H1 (cell line): ENCODE results near the gene IL36A. TPM values are rescaled to one million over a fixed set of nuclear protein-coding genes. Genes with fewer than 3 reads are reported as not detected.

ENCODE experiments used
- CTCF ChIA-PET: fragments of 300-600 bp; sonication (Branson Sonifier 250); formaldehyde crosslinking; loops from one replicate; lab custom pipeline; 2021; ENCODE audit not compliant: partially characterized antibody; lab: Charles Lee
- POLR2A ChIA-PET: fragments of 300-600 bp; sonication (Branson Sonifier 250); formaldehyde crosslinking; loops from one replicate; lab custom pipeline; 2021; ENCODE audit warnings: inconsistent platforms; ENCODE audit not compliant: partially characterized antibody; lab: Charles Lee
- DNase-seq, 2 experiments: peaks; one replicate each; pipeline versions ENCODE4 v3.0.0 to v3.0.0-alpha.2; 2010 to 2022; ENCODE audit warnings: low spot score in 2 of 2, low read depth in 1 of 2, mixed read lengths in 1 of 2
- FAIRE-seq: peaks from 2 replicates; lab custom pipeline; 2011; peaks lifted over from hg19 to GRCh38; lab: Jason Lieb, UNC
- H2AFZ ChIP-seq: 2 replicates; pipeline ENCODE4 v1.8.1; 2012; ENCODE audit warnings: low read length, inconsistent platforms
- H2AK5ac ChIP-seq: 2 replicates; pipeline ENCODE4 v1.6.1; 2013; ENCODE audit warnings: low read depth, low read length
- H2BK120ac ChIP-seq: replicated peaks from 2 replicates; pipeline ENCODE3; 2013; ENCODE audit warnings: low read depth, low read length, inconsistent platforms
- H2BK12ac ChIP-seq: 2 replicates; pipeline ENCODE4 v1.6.1; 2013; ENCODE audit warnings: low read depth, low read length
- H2BK15ac ChIP-seq: 2 replicates; pipeline ENCODE4 v1.6.1; 2013; ENCODE audit warnings: low read length
- H2BK20ac ChIP-seq: 2 replicates; pipeline ENCODE4 v1.6.1; 2013; ENCODE audit warnings: low read length
- H2BK5ac ChIP-seq: 2 replicates; pipeline ENCODE4 v1.6.1; 2013; ENCODE audit warnings: low read depth, low read length
- H3K14ac ChIP-seq: 2 replicates; pipeline ENCODE4 v1.6.1; 2013; ENCODE audit warnings: inconsistent platforms; ENCODE audit not compliant: insufficient read length
- H3K18ac ChIP-seq: 2 replicates; pipeline ENCODE4 v1.6.1; 2013; ENCODE audit warnings: low read length; ENCODE audit errors: extremely low read depth
- H3K23ac ChIP-seq: 2 replicates; pipeline ENCODE4 v1.6.1; 2013; ENCODE audit warnings: inconsistent platforms; ENCODE audit not compliant: insufficient read length
- H3K23me2 ChIP-seq: 2 replicates; pipeline ENCODE4 v1.6.1; 2013; ENCODE audit warnings: low read depth, low read length
- H3K27ac ChIP-seq: 2 replicates; pipeline ENCODE4 v1.6.1; 2011; ENCODE audit warnings: low read depth, low read length, inconsistent platforms
- H3K27me3 ChIP-seq, 4 experiments: replicated peaks in 1 of 4; 1 replicate in 1 of 4; 2 replicates in 3 of 4; pipeline versions ENCODE4 v1.6.1 to v1.8.1; 2011 to 2013; ENCODE audit warnings: low read length in 3 of 4, mild to moderate bottlenecking in 3 of 4, inconsistent platforms in 2 of 4, mixed read lengths in 2 of 4, moderate library complexity in 1 of 4; ENCODE audit not compliant: control insufficient read depth in 3 of 4, insufficient read depth in 3 of 4; ENCODE audit errors: extremely low read depth in 1 of 4
- H3K36me3 ChIP-seq, 4 experiments: 2 replicates each; pipeline versions ENCODE4 v1.6.1 to v1.8.1; 2011 to 2013; ENCODE audit warnings: mild to moderate bottlenecking in 4 of 4, low read length in 3 of 4, moderate library complexity in 2 of 4, control low read depth in 1 of 4, inconsistent platforms in 1 of 4; ENCODE audit not compliant: insufficient read depth in 4 of 4, control insufficient read depth in 2 of 4
- H3K4ac ChIP-seq: replicated peaks from 2 replicates; pipeline ENCODE3; 2013; ENCODE audit warnings: low read length, low read depth, mixed read lengths, inconsistent platforms; ENCODE audit not compliant: insufficient read length
- H3K4me1 ChIP-seq, 4 experiments: replicated peaks in 1 of 4; 1 replicate in 1 of 4; 2 replicates in 3 of 4; pipeline versions ENCODE4 v1.6.1 to v1.8.1; 2011 to 2013; ENCODE audit warnings: low read length in 3 of 4, inconsistent platforms in 2 of 4, mixed read lengths in 1 of 4; ENCODE audit not compliant: insufficient read depth in 4 of 4, control insufficient read depth in 3 of 4
- H3K4me2 ChIP-seq, 2 experiments: 2 replicates each; pipeline versions ENCODE4 v1.6.1 to v1.8.1; 2011 to 2013; ENCODE audit warnings: low read depth in 2 of 2, low read length in 2 of 2, control low read depth in 1 of 2, inconsistent platforms in 1 of 2, mild to moderate bottlenecking in 1 of 2; ENCODE audit not compliant: insufficient read depth in 1 of 2
- H3K4me3 ChIP-seq, 4 experiments: fragments of 200-600, 300-600 bp in 1 of 4; sonication (generic), shearing (Covaris generic), sonication (Bioruptor Twin) in 1 of 4; 2 replicates each; pipeline versions ENCODE4 v1.5.1 to v1.8.1; 2011 to 2016; ENCODE audit warnings: low read length in 4 of 4, low read depth in 3 of 4, control low read depth in 2 of 4, inconsistent platforms in 2 of 4, mild to moderate bottlenecking in 2 of 4, mixed read lengths in 1 of 4, moderate library complexity in 1 of 4; ENCODE audit not compliant: insufficient read depth in 2 of 4; ENCODE audit errors: extremely low read depth in 1 of 4
- H3K56ac ChIP-seq: replicated peaks from 2 replicates; pipeline ENCODE3; 2013; ENCODE audit warnings: low read depth, mild to moderate bottlenecking, mixed read lengths, low read length, inconsistent platforms; ENCODE audit not compliant: insufficient read length
- H3K79me1 ChIP-seq: 2 replicates; pipeline ENCODE4 v1.6.1; 2013; ENCODE audit warnings: low read depth, low read length, control low read depth
- H3K79me2 ChIP-seq, 2 experiments: 2 replicates each; pipeline versions ENCODE4 v1.6.1 to v1.8.1; 2012 to 2013; ENCODE audit warnings: low read length in 2 of 2, mild to moderate bottlenecking in 2 of 2, inconsistent platforms in 1 of 2; ENCODE audit not compliant: insufficient read depth in 2 of 2, control insufficient read depth in 1 of 2
- H3K9ac ChIP-seq, 4 experiments: replicated peaks in 1 of 4; 1 replicate in 1 of 4; 2 replicates in 3 of 4; pipeline versions ENCODE4 v1.6.1 to v1.8.1; 2011 to 2013; ENCODE audit warnings: low read depth in 3 of 4, low read length in 3 of 4, control low read depth in 2 of 4, mild to moderate bottlenecking in 2 of 4, moderate library complexity in 2 of 4, inconsistent platforms in 1 of 4; ENCODE audit errors: extremely low read depth in 1 of 4
- H3K9me3 ChIP-seq, 2 experiments: 2 replicates each; pipeline versions ENCODE4 v1.6.1 to v1.8.1; 2012 to 2013; ENCODE audit warnings: mild to moderate bottlenecking in 2 of 2, moderate library complexity in 2 of 2, control low read depth in 1 of 2, inconsistent platforms in 1 of 2, low read depth in 1 of 2, low read length in 1 of 2, mixed read lengths in 1 of 2; ENCODE audit not compliant: insufficient read depth in 2 of 2
- H4K20me1 ChIP-seq, 2 experiments: replicated peaks in 1 of 2; 2 replicates each; pipeline versions ENCODE3 to v1.8.1; 2011 to 2013; ENCODE audit warnings: inconsistent platforms in 2 of 2, low read length in 2 of 2, mild to moderate bottlenecking in 1 of 2; ENCODE audit not compliant: insufficient read depth in 2 of 2, control insufficient read depth in 1 of 2
- H4K5ac ChIP-seq: 2 replicates; pipeline ENCODE4 v1.6.1; 2013; ENCODE audit warnings: low read length, low read depth, mixed read lengths, inconsistent platforms; ENCODE audit not compliant: insufficient read length
- H4K8ac ChIP-seq: 2 replicates; pipeline ENCODE4 v1.8.0; 2013; ENCODE audit warnings: mild to moderate bottlenecking, moderate library complexity, low read length, inconsistent platforms; ENCODE audit not compliant: insufficient read depth; ENCODE audit errors: extremely low read depth
- H4K91ac ChIP-seq: replicated peaks from 2 replicates; pipeline ENCODE3; 2013; ENCODE audit warnings: low read length, mixed read lengths, inconsistent platforms; ENCODE audit not compliant: insufficient read length
- CREB1 ChIP-seq: IDR thresholded peaks from 2 replicates; pipeline ENCODE4 v1.6.1; 2012; ENCODE audit warnings: inconsistent platforms
- EP300 ChIP-seq, 2 experiments: IDR thresholded peaks; 1 replicate in 1 of 2; 2 replicates in 1 of 2; pipeline ENCODE4 v1.6.1; 2011 to 2012; ENCODE audit warnings: low read depth in 2 of 2, low read length in 2 of 2, mild to moderate bottlenecking in 2 of 2, borderline replicate concordance in 1 of 2, inconsistent platforms in 1 of 2, moderate library complexity in 1 of 2
- JUND ChIP-seq: IDR thresholded peaks from 2 replicates; pipeline ENCODE4 v1.6.1; 2011; ENCODE audit warnings: mild to moderate bottlenecking, improper control_type of control experiment, low read length
- KDM1A ChIP-seq: fragments of 200-600, 300-600 bp; sonication (generic); IDR thresholded peaks from 2 replicates; pipeline ENCODE4 v1.7.1; 2016; ENCODE audit warnings: mild to moderate bottlenecking, low read length, borderline replicate concordance
- POU5F1 ChIP-seq: IDR thresholded peaks from 2 replicates; pipeline ENCODE4 v1.6.1; 2011; ENCODE audit warnings: low read depth, mild to moderate bottlenecking, low read length, moderate library complexity
- TAF1 ChIP-seq: IDR thresholded peaks from 2 replicates; pipeline ENCODE4 v1.6.1; 2011; ENCODE audit warnings: mild to moderate bottlenecking, low read depth, low read length
- YY1 ChIP-seq: IDR thresholded peaks from 2 replicates; pipeline ENCODE4 v1.6.1; 2011; ENCODE audit warnings: low read depth, mild to moderate bottlenecking, low read length
- WGBS, 2 experiments: shearing (Covaris generic) in 1 of 2; methylation state at CpG; one replicate each; pipeline versions ENCODE4 v1.1.6 to v1.1.7; 2013 to 2015; ENCODE audit warnings: low lambda C conversion rate in 2 of 2, mixed read lengths in 2 of 2, inconsistent platforms in 1 of 2, low coverage in 1 of 2, missing lambda C conversion rate in 1 of 2; ENCODE audit not compliant: insufficient replicate concordance in 2 of 2, insufficient coverage in 1 of 2, insufficient read length in 1 of 2; ENCODE audit errors: extremely low coverage in 1 of 2, missing lambda C conversion rate in 1 of 2; 5-methylcytosine and 5-hydroxymethylcytosine counted together
- long read RNA-seq, 2 experiments: library from RNA in 1 of 2; library from capped mRNA in 1 of 2; stranded (forward); transcript quantifications; one replicate each; pipeline ENCODE4 v2.0.0, GENCODE V29; 2021; ENCODE audit warnings: inconsistent platforms in 1 of 2
- polyA minus RNA-seq, 3 experiments: library from RNA; depleted of rRNA, polyadenylated mRNA; stranded (reverse); fragments of >200 nt; gene quantifications; 1 replicate in 2 of 3; 2 replicates in 1 of 3; pipeline ENCODE4 v1.2.3, GENCODE V29; 2011
- polyA plus RNA-seq, 7 experiments: library from polyadenylated mRNA; depleted of rRNA in 3 of 7; stranded (reverse) in 5 of 7; unstranded in 2 of 7; fragments of >200 nt in 5 of 7; fragments of 200-250 nt in 2 of 7; gene quantifications; 1 replicate in 5 of 7; 2 replicates in 1 of 7; 4 replicates in 1 of 7; pipeline versions ENCODE4 v1.2.1 to v1.2.3, GENCODE V29; 2011 to 2013; ENCODE audit warnings: missing spikeins in 2 of 7, mixed read lengths in 2 of 7
- total RNA-seq: library from RNA; stranded (reverse); fragmentation: NEBNext Ultra II Directional; extraction: Animal tissue kit (Norgen Biotek cat#: 25700); gene quantifications from 2 replicates; pipeline ENCODE4 v1.2.1, GENCODE V29; 2021

Gene IL36A
- total RNA-seq (not detected in 2 replicates), polyA plus RNA-seq (2011; rRNA removed) (not detected in 2 replicates), polyA minus RNA-seq (2011; rRNA and poly(A)+ RNA removed) (not detected in 2 replicates)
- polyA plus RNA-seq (2011; cell fraction: cytosol; rRNA removed) = not detected
- polyA plus RNA-seq (2011; cell fraction: nucleus; rRNA removed) = not detected
- polyA plus RNA-seq (2012, experiment 1 of 2) = not detected in 4 replicates
- polyA plus RNA-seq (2012, experiment 2 of 2) = not detected
- not detected for polyA plus RNA-seq (2013, experiment 1 of 2)
- polyA plus RNA-seq (2013, experiment 2 of 2) = not detected
- polyA minus RNA-seq (2011; cell fraction: cytosol; rRNA and poly(A)+ RNA removed) = not detected
- polyA minus RNA-seq (2011; cell fraction: nucleus; rRNA and poly(A)+ RNA removed) = not detected
- long read RNA-seq, experiment 1 = 0 reads
- long read RNA-seq, experiment 2 = 0 reads

GRCh38 chr2:113005030-113005509 is at the start of gene IL36A:
IL36A (plus strand) TSS chr2:113005459; CDS start chr2:113005872, 413 bp downstream.
- Histone ChIP-seq H3K9ac (no peak within 1 kb of the TSS), H2BK120ac (no peak within 1 kb of the TSS), H2BK20ac (no peak within 1 kb of the TSS), H4K8ac (no peak within 1 kb of the TSS), H4K91ac (no peak within 1 kb of the TSS), H2BK15ac (no peak within 1 kb of the TSS), H3K4me2 (no peak within 1 kb of the TSS), H3K4ac (no peak within 1 kb of the TSS), H2AFZ (no peak within 1 kb of the TSS), H3K27ac (no peak within 1 kb of the TSS), H3K36me3 (no peaks in the 10 kb centered on the region), H3K56ac (no peak within 1 kb of the TSS), H3K14ac (no peak within 1 kb of the TSS), H3K27me3 (no peaks in the 10 kb centered on the region), H3K23ac (no peak within 1 kb of the TSS), H3K9me3 (peaks cover 9 to 10% of the 10 kb centered on the region in 2 experiments; a peak in 2 of 4 replicates), H2BK12ac (no peak within 1 kb of the TSS), H3K18ac (no peak within 1 kb of the TSS), H3K79me1 (no peaks in the 10 kb centered on the region), H2BK5ac (no peak within 1 kb of the TSS), H2AK5ac (no peak within 1 kb of the TSS), H4K5ac (no peak within 1 kb of the TSS), H3K79me2 (no peaks in the 10 kb centered on the region), H3K4me3 (no peak within 1 kb of the TSS), H4K20me1 (no peaks in the 10 kb centered on the region), H3K4me1 (no peaks in the 10 kb centered on the region), H3K23me2 (no peaks in the 10 kb centered on the region)
- FAIRE-seq = no peak
- no peak for DNase-seq
- WGBS, 2 experiments = 95% methylated on average over 3 of the region's 3 CpGs; no CpG with 5 or more reads in 1 of the 2 experiments
- ChIA-PET CTCF (no interaction called here), POLR2A (no interaction called here)
- TF ChIP-seq YY1 (no peak), JUND (no peak), KDM1A (no peak), CREB1 (no peak), POU5F1 (no peak), TAF1 (no peak), EP300 (IDR thresholded peaks at IDR 0.05; ENCODE audit: borderline replicate concordance in 1 of 2, low read depth in 2 of 2, low read length in 2 of 2) (no peak)
